Endodermal cell (in vitro differentiated cells): ENCODE data around the gene ITFG1. TPM values are rescaled to one million over a fixed set of nuclear protein-coding genes. Genes with fewer than 3 reads are reported as not detected.
"Not testable (repeated sequence)": the region's sequence is repeated elsewhere in the genome, so short reads cannot be mapped to it uniquely, and the experiment has no call there.

ENCODE experiments used
- DNase-seq: peaks from one replicate; pipeline ENCODE4 v3.0.0-alpha.2; 2017
- H3K27ac ChIP-seq: 2 replicates; pipeline ENCODE4 v1.5.1; 2013; ENCODE audit warnings: mild to moderate bottlenecking, low read depth, low read length, moderate library complexity
- H3K27me3 ChIP-seq: 2 replicates; pipeline ENCODE4 v1.6.1; 2013; ENCODE audit warnings: mild to moderate bottlenecking, low read length, moderate library complexity; ENCODE audit not compliant: insufficient read depth, control insufficient read depth, poor library complexity, severe bottlenecking
- H3K36me3 ChIP-seq: 2 replicates; pipeline ENCODE4 v1.7.0; 2013; ENCODE audit warnings: mild to moderate bottlenecking, low read length, moderate library complexity; ENCODE audit not compliant: control insufficient read depth, insufficient read depth
- H3K4me1 ChIP-seq: one replicate; pipeline ENCODE4 v1.7.0; 2013; ENCODE audit warnings: low read length; ENCODE audit not compliant: control insufficient read depth, insufficient read depth
- H3K4me3 ChIP-seq: 2 replicates; pipeline ENCODE4 v1.5.1; 2013; ENCODE audit warnings: mild to moderate bottlenecking, low read length, moderate library complexity
- H3K9ac ChIP-seq: 2 replicates; pipeline ENCODE4 v1.6.1; 2013; ENCODE audit warnings: mild to moderate bottlenecking, low read length, moderate library complexity; ENCODE audit not compliant: poor library complexity, severe bottlenecking; ENCODE audit errors: extremely low read depth
- H3K9me3 ChIP-seq: 2 replicates; pipeline ENCODE4 v1.6.1; 2013; ENCODE audit warnings: mild to moderate bottlenecking, low read length, moderate library complexity; ENCODE audit not compliant: control insufficient read depth
- H3K27ac Mint-ChIP-seq: 2 replicates; pipeline ENCODE4 v1.8.0; 2020; ENCODE audit warnings: mixed read lengths
- H3K27me3 Mint-ChIP-seq: 2 replicates; pipeline ENCODE4 v1.8.0; 2021; ENCODE audit warnings: mild to moderate bottlenecking, mixed read lengths; ENCODE audit not compliant: insufficient read depth
- H3K36me3 Mint-ChIP-seq: 2 replicates; pipeline ENCODE4 v1.8.0; 2020; ENCODE audit warnings: low read depth, mixed read lengths
- H3K4me1 Mint-ChIP-seq: 2 replicates; pipeline ENCODE4 v1.8.0; 2020; ENCODE audit warnings: mixed read lengths
- H3K4me3 Mint-ChIP-seq: 2 replicates; pipeline ENCODE4 v1.8.0; 2020; ENCODE audit warnings: mild to moderate bottlenecking, moderate library complexity, mixed read lengths
- H3K9me3 Mint-ChIP-seq: 2 replicates; pipeline ENCODE4 v1.8.0; 2020; ENCODE audit warnings: mild to moderate bottlenecking, mixed read lengths
- WGBS, 2 experiments: methylation state at CpG; one replicate each; pipeline versions ENCODE4 v1.1.5 to v1.1.7; 2013; ENCODE audit warnings: missing lambda C conversion rate in 2 of 2, mixed read lengths in 1 of 2; ENCODE audit not compliant: insufficient coverage in 1 of 2, insufficient read length in 1 of 2; 5-methylcytosine and 5-hydroxymethylcytosine counted together
- total RNA-seq, 2 donors: library from RNA; stranded (reverse); fragmentation: NEBNext Ultra II Directional in 1 of 2; extraction: Animal tissue kit (Norgen Biotek cat#: 25700) in 1 of 2; gene quantifications; 2 replicates in 1 of 2; 3 replicates in 1 of 2; pipeline ENCODE4 v1.2.1, GENCODE V29; 2021
- TF ChIP-seq, protein P1 (sequence below): fragments of 200-600 bp; sonication (generic); conservative IDR thresholded peaks from 2 replicates; pipeline ENCODE4 v1.5.0; 2021; ENCODE audit warnings: antibody characterized with exemption, mild to moderate bottlenecking

The ITFG1 gene
- total RNA-seq, 2 donors from 2014 or later = 35.6 to 40.0 TPM

DNA sequence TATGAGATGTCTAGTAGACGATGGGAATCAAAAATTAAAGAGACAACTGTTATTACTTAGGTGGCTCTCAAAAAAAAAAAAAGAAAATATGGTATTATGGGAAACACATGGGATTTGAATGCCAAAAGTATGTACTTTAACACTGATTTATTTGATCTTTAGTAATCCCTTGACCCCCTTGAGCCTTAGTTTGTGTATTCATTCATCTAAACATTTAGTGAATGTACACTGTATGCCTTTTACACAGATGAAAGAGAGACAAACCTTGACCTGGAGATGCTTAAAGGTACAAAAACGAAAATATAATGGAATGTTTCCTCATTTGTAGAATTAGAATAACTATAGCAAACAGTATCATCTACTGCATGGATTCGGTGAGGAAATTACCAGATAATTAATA is 278.5 kb downstream of the ITFG1 start:
- Mint-ChIP-seq H3K9me3 (peaks cover 50% of the 10 kb centered on the region), H3K36me3 (peaks cover 31% of the 10 kb centered on the region), H3K4me3 (no peak overlapping the region), H3K27ac (no peak overlapping the region), H3K4me1 (no peaks in the 10 kb centered on the region), H3K27me3 (no peaks in the 10 kb centered on the region)
- Histone ChIP-seq H3K4me3 (no peak overlapping the region), H3K4me1 (no peaks in the 10 kb centered on the region), H3K9me3 (peaks cover 18% of the 10 kb centered on the region), H3K27ac (no peak overlapping the region), H3K36me3 (peaks cover 5% of the 10 kb centered on the region), H3K27me3 (no peaks in the 10 kb centered on the region), H3K9ac (no peak overlapping the region)
- WGBS, 2 experiments = 91 to 100% methylated on average over 1 to 2 of the region's 3 CpGs
- TF ChIP-seq, protein P1, sequence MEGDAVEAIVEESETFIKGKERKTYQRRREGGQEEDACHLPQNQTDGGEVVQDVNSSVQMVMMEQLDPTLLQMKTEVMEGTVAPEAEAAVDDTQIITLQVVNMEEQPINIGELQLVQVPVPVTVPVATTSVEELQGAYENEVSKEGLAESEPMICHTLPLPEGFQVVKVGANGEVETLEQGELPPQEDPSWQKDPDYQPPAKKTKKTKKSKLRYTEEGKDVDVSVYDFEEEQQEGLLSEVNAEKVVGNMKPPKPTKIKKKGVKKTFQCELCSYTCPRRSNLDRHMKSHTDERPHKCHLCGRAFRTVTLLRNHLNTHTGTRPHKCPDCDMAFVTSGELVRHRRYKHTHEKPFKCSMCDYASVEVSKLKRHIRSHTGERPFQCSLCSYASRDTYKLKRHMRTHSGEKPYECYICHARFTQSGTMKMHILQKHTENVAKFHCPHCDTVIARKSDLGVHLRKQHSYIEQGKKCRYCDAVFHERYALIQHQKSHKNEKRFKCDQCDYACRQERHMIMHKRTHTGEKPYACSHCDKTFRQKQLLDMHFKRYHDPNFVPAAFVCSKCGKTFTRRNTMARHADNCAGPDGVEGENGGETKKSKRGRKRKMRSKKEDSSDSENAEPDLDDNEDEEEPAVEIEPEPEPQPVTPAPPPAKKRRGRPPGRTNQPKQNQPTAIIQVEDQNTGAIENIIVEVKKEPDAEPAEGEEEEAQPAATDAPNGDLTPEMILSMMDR = no peak
- DNase-seq = no peak

DNA sequence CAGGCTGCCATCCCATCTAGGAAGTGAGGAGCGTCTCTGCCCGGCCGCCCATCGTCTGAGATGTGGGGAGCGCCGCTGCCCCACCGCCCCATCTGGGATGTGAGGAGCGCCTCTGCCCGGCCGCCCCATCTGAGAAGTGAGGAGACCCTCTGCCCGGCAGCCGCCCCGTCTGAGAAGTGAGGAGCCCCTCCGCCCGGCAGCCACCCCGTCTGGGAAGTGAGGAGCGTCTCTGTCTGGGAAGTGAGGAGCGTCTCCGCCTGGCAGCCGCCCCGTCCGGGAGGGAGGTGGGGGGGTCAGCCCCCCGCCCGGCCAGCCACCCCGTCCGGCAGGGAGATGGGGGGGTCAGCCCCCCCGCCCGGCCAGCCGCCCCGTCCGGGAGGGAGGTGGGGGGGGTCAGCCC is 279.8 kb downstream of the ITFG1 start:
- H3K27ac Mint-ChIP-seq, H3K4me1 ChIP-seq, H3K9ac ChIP-seq, H3K36me3 ChIP-seq, H3K4me3 ChIP-seq, H3K27me3 Mint-ChIP-seq, H3K4me3 Mint-ChIP-seq, DNase-seq, H3K27me3 ChIP-seq, H3K4me1 Mint-ChIP-seq, H3K27ac ChIP-seq: not testable (repeated sequence)
- H3K36me3 Mint-ChIP-seq = peaks cover 31% of the 10 kb centered on the region
- H3K9me3 Mint-ChIP-seq = peaks cover 48% of the 10 kb centered on the region
- peaks cover 18% of the 10 kb centered on the region for H3K9me3 ChIP-seq
- WGBS, 2 experiments = 95 to 100% methylated on average over 6 to 20 of the region's 31 CpGs

DNA sequence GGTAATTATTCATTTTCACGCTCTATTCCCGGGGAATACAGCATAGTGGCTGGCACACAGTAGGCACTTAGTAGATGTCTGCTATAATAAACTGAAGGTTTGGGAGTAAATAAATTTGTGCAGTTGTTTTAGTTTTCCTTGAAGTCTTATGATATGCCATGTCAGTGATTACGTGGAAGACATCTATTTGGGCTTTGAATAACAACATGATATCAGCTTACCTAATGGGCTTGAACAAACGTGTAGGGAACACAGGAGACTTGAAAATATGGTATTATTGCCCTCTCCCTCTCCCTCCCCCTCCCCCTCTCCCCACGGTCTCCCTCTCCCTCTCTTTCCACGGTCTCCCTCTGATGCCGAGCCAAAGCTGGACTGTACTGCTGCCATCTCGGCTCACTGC is 280.8 kb downstream of the ITFG1 start:
- no peaks in the 10 kb centered on the region for H3K4me1 Mint-ChIP-seq
- peaks cover 5% of the 10 kb centered on the region for H3K36me3 ChIP-seq
- 97 to 100% methylated on average over 2 to 8 of the region's 8 CpGs for WGBS, 2 experiments
- H3K36me3 Mint-ChIP-seq = peaks cover 31% of the 10 kb centered on the region
- no peaks in the 10 kb centered on the region for H3K27me3 Mint-ChIP-seq
- no peak overlapping the region for H3K4me3 Mint-ChIP-seq
- no peak for DNase-seq
- H3K27me3 ChIP-seq = no peaks in the 10 kb centered on the region
- TF ChIP-seq, protein P1 = no peak
- no peak overlapping the region for H3K27ac ChIP-seq
- peaks cover 44% of the 10 kb centered on the region for H3K9me3 Mint-ChIP-seq
- no peak overlapping the region for H3K9ac ChIP-seq
- peaks cover 18% of the 10 kb centered on the region for H3K9me3 ChIP-seq
- H3K4me1 ChIP-seq = no peaks in the 10 kb centered on the region
- no peak overlapping the region for H3K27ac Mint-ChIP-seq
- H3K4me3 ChIP-seq = no peak overlapping the region

DNA sequence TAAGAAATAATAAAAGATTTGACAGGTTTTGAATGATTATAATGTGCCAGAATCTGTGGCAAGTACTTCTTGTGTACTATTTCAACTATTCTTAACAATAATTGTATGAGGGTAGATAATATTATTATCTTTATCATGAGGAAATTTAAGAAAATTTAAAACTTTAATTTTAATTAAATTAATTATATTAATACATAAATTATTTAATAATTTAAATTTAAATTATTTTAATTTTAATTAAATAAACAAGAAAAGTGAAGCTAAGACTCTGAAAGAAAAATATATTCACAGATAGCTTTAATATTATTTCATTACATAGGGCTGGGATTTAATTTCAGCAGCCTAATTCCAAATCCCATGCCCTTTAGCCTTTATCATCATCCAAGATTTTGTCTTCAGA is 285.7 kb downstream of the ITFG1 start:
- H3K36me3 ChIP-seq = peaks cover 5% of the 10 kb centered on the region
- Mint-ChIP-seq H3K4me1 (no peaks in the 10 kb centered on the region), H3K36me3 (peaks cover 6% of the 10 kb centered on the region), H3K27ac (no peak overlapping the region), H3K4me3 (no peak overlapping the region), H3K9me3 (peaks cover 9% of the 10 kb centered on the region), H3K27me3 (no peaks in the 10 kb centered on the region)
- no peak overlapping the region for H3K9ac ChIP-seq
- no peak overlapping the region for H3K4me3 ChIP-seq
- H3K9me3 ChIP-seq = peaks cover 6% of the 10 kb centered on the region
- no peak for DNase-seq
- H3K27me3 ChIP-seq = no peaks in the 10 kb centered on the region
- no peak overlapping the region for H3K27ac ChIP-seq
- H3K4me1 ChIP-seq = no peaks in the 10 kb centered on the region
- TF ChIP-seq, protein P1 = no peak
